ENCODE data around the gene HAGH.

The HAGH gene

DNA sequence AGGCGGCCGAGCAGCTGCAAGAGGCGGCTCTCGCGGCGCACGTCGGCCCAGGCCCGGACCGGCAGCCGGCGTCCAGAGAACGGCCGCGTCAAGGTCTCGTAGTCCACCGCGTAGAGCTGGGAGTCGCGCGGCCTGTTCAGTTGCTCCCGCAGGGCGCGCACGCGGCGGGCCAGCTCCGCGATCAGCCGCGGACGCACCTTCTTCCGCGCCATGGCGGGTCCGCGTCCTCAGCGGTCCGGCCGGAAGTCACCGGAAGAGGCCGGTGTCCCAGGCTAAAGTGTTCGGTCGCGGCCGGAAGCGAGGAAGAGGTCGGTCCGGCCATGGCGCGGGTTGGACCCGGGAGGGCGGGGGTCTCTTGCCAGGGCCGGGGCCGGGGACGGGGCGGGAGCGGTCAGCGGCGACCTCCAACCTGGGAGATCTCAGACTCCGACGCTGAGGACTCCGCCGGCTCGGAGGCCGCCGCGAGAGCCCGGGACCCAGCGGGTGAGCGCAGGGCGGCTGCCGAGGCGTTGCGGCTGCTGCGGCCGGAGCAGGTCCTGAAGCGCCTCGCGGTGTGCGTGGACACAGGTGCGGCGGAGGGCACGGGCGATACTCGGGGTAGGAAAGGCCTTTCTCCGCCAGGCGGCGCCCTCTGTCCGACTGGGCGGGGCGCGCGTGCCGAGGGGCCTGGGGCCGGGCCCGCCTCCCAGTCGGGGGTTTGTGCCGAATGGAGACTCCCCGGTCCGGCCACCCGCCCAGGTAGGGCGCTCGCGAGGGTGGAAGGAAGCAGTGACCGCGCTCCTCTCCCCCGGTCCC, 53.5 kb downstream of the HAGH start, which contains the start of gene MRPS34:
MRPS34 (minus strand) TSS at position 227 of the 795 bp plus-strand sequence; CDS start at position 212, 15 bp downstream.
- DNase-seq, result peak; percentile 83 to 86

GRCh38 chr16:1772362-1772907, 54.2 kb downstream of the HAGH start, which contains the start of gene EME2:
Gene EME2, plus strand, starts transcription at chr16:1772810. Its CDS starts 418 bp downstream, at chr16:1773228.
- peak; percentile 57 to 68 for DNase-seq

DNA sequence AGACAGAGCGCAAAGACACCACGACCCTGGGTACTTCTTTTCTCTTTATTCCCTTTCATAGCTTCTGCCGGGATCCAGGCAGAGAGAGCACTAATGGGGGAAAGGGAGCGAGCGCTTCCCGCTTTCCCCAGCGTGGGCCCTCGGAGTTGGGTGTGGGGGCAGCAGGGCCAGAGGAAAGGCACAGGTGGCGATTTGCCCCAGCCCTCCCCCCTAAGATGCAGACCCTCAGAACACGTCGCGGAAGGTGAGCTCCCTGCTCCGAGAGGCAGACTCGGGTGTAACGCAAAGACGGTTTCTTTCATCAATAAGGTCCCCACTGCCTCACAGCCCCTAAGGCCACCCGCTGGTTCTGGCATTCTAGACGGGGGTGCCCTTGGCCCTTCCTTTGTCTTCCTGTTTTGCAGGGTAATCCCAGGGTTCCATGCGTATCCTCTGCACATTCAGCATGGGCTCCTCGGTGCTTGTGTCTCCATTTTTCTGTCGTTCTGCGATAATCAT, 54.7 kb downstream of the HAGH start:
- DNase-seq, result peak in 1 of 2 experiments; percentile 22

DNA sequence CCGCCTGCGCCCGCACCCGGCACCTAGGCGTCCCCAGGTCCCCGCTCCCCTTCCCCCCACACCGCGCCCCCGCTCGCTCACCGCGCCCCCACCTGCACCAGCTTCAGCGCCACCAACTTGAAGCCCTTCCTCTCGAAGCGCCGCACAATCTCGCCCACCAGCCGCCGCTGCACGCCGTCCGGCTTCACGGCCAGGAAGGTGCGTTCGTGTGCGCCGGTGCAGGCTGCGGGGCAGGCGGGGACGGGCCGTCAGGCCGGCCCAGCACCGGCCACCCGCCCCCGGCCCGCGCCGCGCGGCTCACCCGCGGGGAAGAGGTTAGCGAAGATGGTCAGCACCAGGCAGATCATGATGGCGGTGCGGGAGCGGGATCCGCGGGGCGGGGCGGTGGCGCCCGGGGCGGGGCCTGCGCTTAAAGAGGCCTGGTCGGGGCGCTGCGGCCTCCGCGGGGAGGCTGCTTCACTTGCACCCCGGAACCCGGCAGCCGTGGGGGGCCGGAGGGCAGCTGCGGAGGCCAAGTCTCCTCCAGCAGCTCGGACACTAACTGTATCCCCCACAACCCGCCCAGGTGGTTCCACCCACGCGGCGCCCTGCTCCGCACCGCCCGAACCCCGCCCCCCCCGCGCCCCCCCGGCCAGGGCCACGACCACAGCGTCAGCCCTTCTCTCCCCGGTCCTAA, 55.3 kb downstream of the HAGH start, which contains the start of gene NME3:
NME3 (minus strand) TSS at position 356 of the 676 bp plus-strand sequence; CDS start at position 347, 9 bp downstream.
- DNase-seq, result peak; percentile 84 to 86

DNA sequence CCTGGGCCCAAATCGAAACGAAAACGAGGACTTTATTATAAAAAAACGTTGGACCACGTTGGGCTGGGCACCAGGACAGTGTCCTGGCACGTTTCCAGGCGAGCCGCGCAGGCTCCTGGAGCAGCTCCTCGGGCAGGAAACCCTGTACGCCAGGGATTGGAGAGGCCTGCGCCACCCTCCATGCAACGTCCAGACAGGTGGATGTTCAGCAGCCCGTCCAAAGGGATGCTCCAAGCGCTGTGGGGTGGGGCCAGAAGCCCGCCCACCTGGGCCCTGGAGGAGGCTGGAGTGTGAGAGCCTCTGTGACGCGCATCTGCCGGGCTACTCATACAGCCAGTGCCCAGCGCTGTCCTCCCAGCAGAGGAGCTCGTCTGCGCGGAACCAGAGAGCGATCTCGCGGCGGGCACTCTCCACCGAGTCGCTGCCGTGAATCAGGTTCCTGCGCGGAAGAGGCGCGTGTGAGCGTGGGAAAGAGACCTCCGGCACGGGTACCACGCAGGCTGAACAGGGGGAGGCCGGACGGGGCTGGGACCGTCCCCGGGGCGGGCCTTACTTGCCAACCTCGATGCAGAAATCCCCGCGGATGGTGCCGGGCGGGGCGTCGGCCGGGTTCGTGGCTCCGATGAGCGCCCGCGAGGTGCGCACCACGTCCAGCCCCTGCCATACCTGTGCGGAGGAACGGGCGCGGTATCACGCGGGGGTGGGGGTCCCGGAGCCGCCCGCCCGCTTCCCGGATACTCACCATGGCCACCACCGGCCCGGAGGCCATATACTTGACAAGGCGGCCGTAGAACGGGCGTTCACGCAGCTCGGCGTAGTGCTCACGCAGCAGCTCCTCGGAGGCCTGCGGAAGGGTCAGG, 56.1 kb downstream of the HAGH start:
- peak; percentile 64 to 71 for DNase-seq

DNA sequence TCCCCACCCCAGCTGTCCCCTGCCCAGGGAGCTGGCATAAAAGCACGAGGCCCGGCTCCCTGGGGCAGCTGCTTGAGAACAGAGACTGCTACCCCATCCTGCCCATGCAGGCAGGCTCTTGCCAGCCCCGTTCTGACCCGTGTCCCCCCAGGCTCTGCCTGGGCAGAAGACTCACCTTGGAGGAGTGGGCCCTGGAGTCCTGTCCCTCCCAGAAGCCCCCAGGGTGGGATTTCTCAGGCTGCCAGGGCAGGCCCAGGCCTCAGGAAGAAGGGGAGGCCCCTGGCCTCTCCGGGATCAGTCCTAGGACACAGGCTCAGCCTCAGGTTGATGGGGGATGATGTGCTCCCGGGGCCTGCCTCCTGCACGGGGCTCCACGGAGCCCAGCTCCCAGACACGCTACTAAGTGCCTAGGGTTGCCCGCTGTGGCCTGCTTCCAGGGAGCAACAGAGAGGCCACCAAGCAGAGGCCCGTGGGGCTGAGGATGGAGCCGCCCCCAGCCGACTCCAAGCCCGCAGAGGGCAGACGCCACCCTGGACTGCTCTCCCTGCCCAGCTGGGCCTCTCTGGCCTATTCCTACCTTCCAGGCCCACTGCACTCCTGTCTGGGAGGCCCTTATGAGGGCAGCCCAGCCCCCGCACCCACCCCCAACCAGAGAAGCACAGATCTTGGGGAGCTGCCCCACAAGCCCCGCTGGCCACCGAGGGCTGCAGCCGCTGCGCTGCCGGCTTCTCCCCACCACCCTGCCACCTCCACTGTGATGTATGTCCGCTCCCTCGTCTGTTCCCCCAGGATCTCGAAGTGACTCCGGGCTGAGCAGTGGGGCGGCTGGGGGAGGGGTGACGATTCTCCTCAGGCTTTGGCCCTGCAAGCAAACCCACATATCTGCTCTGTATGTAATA, 57.0 kb downstream of the HAGH start:
- no peak for DNase-seq

- no peak for DNase-seq
Observed at GRCh38 chr16:1768767-1769401, 57.7 kb downstream of the HAGH start.

- no peak for DNase-seq
Observed at GRCh38 chr16:1768061-1768766, 58.4 kb downstream of the HAGH start.

GRCh38 chr16:1767116-1767994, 59.3 kb downstream of the HAGH start:
- DNase-seq, result no peak

DNA sequence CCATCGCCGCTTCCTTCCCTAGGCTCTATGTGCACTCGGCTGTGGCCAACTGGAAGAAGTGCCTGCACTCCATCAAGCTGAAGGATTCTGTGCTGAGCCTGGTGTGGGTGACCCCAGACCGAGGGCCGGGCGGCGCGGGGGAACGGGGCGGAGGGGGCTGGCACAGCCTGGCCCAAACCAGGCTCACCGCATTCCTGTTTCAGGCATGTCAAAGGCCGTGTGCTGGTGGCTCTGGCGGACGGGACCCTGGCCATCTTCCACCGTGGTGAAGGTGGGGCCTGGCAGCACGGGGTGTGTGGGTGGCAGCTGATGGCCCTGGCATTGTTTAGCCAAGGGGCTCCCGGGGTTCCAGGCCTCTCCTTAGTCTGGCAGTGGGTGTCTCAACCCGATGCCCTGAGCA, 59.9 kb downstream of the HAGH start:
- no peak for DNase-seq

DNA sequence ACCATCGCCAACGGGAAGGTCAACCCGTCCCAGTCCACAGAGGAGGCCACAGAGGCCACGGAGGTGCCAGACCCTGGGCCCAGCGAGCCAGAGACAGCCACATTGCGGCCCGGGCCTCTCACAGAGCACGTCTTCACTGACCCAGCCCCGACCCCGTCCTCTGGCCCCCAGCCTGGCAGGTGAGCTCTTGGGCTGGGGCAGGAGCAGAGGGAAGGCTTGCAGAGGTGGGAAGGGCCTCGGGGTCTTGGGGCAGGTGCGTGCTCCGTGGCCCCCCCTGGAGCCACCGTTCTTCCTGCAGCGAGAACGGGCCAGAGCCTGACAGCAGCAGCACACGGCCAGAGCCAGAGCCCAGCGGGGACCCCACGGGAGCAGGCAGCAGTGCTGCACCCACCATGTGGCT, 60.4 kb downstream of the HAGH start:
- no peak for DNase-seq

GRCh38 chr16:1765826-1766225, 60.8 kb downstream of the HAGH start:
- no peak for DNase-seq

DNA sequence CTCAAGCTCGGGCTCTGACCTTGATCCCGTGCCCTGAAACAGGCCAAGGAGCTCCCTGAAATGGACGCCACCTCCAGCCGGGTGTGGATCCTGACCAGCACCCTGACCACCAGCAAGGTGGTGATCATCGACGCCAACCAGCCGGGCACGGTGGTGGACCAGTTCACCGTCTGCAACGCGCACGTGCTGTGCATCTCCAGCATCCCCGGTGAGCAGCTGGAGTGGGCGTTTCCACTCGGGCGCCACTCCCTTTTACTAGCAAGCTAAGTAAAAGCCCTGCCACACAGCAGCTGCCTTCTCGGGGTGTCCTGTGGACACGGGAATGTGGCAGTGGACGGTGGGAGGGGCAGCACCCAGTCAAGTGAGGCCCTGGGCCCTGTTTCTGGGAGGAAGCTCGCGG, 61.7 kb downstream of the HAGH start:
- DNase-seq, result no peak

DNA sequence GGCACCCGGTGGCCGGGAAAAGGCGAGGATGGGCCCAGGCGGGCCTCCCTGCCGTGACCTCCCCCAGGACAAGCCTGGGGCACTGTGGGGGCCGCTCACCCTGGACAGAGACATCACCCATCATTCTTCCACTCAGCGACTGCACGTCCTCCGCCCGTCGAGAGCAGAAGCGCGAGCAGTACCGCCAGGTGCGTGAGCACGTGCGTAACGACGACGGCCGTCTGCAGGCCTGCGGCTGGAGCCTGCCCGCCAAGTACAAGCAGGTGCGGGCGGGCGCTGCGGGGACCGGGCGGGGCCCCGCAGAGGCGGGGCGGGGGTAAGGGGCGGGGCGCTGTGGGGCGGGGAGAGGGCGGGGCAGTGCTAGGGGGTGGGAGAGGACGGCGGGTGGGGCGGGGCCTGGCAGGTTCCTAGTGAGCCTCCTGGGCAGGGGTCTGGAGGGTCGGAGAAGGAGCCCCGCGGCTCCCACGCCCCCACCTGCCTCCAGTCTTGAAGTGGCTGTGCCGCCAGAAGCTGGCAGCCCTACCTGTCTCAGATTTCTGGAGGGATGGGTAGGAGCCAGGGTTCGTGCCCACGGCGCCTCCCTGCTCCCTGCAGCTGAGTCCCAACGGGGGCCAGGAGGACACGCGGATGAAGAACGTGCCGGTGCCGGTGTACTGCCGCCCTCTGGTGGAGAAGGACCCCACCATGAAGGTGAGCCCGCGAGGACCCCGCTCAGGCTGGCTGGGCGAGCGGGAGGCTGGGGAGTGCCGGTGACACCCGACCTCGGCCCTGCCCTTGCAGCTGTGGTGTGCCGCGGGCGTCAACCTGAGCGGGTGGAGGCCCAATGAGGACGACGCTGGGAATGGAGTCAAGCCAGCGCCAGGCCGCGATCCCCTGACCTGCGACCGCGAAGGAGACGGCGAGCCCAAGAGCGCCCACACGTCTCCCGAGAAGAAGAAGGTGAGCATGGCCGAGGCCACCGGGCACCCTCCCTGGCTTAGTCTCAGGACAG, 62.8 kb downstream of the HAGH start:
- DNase-seq, result no peak

DNA sequence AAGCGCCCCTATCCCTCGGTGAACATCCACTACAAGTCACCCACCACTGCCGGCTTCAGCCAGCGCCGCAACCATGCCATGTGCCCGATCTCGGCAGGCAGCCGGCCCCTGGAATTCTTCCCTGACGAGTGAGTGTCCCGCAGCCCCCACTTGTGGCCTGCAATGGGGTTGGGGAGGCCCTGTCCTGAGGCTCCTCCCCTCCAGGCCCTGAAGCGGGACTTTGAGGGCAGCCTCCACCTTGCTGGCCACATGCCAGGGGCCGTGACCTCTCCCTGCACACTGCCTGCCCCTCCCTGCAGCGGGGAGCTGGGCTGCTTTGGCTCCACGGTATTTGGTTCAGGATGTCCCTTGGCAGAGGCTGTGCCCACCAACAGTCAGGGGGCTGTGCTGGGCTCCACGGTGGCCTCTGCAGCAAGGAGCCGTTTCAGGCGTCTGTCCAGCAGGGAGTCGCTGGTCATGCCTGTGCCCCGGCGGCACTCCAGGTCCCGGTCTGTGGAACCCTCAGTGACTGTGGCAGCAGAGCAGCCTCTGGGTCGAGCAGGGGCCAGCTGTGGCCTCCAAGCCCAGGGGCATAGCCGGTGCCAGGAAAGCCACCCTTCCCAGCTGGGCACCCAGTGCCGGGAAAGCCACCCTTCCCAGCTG, 63.6 kb downstream of the HAGH start:
- no peak for DNase-seq

DNA sequence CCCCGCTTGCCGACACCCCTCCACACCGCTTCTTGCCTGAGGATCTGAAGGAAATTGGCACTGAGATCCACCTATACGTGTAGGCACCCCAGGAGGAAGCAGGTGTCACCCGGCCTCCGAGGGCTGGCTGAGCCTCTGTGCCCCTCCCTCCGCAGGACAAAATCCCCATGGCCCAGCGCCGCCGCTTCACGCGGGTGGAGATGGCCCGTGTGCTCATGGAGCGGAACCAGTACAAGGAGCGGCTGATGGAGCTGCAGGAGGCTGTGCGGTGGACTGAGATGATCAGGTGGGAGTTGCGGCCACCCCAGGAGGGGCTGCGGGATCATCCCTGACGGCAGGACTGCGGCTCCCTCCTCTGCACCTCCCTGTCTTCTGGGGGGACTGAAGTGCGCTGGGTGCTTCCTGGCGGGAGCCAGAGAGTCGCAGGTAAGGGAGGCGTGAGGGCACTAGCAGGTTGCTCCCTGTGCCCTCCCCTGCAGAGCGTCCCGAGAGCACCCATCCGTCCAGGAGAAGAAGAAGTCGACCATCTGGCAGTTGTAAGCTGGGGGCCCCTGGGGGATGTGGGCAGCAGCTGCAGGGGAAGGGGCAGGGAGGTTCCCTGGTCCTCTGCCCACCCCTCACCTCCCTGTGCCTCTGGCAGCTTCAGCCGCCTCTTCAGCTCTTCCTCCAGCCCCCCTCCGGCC, 64.3 kb downstream of the HAGH start:
- DNase-seq, result no peak

GRCh38 chr16:1761751-1762150, 64.9 kb downstream of the HAGH start:
- no peak for DNase-seq
